Transverse colon (tissue), 3 donors: ENCODE measurements around the gene RAB30.

Experiments
- POLR2A ChIP-seq: fragments of 450-650 bp; IDR thresholded peaks from one replicate; pipeline ENCODE4 v1.6.1; 2016; ENCODE audit warnings: antibody characterized with exemption, mild to moderate bottlenecking, moderate library complexity
- TF ChIP-seq, protein P1 (sequence below), 5 experiments: fragments of 200-600 bp in 3 of 5; fragments of 450-650 bp in 2 of 5; sonication (generic) in 3 of 5; IDR thresholded peaks; 1 replicate in 2 of 5; 2 replicates in 3 of 5; pipeline ENCODE4 v1.5.1; 2016 to 2017; ENCODE audit warnings: antibody characterized with exemption in 5 of 5, inconsistent platforms in 3 of 5, mild to moderate bottlenecking in 2 of 5, moderate library complexity in 1 of 5

DNA sequence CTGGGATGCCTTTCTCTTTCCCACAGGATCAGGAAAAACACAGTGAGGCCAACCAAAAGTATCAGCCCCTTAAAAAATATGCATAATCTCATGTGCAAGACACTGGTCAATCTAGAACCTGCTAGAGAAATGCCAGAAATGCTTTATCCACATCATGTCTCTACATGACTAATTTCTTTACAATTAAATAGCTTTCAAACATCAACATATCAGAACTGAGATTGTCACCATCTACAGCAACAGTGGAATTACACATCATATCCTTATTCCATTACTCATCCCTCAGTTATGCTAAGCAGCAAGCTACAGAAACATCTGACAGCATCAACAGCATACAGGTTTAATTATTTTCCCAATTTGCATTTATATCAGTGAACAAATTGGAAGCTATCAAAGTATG lies 91.4 kb downstream of the RAB30 start:
- TF ChIP-seq, protein P1, sequence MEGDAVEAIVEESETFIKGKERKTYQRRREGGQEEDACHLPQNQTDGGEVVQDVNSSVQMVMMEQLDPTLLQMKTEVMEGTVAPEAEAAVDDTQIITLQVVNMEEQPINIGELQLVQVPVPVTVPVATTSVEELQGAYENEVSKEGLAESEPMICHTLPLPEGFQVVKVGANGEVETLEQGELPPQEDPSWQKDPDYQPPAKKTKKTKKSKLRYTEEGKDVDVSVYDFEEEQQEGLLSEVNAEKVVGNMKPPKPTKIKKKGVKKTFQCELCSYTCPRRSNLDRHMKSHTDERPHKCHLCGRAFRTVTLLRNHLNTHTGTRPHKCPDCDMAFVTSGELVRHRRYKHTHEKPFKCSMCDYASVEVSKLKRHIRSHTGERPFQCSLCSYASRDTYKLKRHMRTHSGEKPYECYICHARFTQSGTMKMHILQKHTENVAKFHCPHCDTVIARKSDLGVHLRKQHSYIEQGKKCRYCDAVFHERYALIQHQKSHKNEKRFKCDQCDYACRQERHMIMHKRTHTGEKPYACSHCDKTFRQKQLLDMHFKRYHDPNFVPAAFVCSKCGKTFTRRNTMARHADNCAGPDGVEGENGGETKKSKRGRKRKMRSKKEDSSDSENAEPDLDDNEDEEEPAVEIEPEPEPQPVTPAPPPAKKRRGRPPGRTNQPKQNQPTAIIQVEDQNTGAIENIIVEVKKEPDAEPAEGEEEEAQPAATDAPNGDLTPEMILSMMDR (IDR thresholded peaks at IDR 0.05), result no peak
- no peak for TF ChIP-seq POLR2A
